SIG-M5 treated with dmso at 0.1 percent for 504 hours (cell line): ENCODE measurements around the gene CBX6.

Experiments used
- DNase-seq: peaks from one replicate; lab custom pipeline; 2025; ENCODE audit not compliant: unreplicated experiment; lab: John Stamatoyannopoulos, UW

CBX6 gene

GRCh38 chr22:38873469-38874411 is 1.7 kb upstream of the CBX6 start:
- DNase-seq, result no peak

DNA sequence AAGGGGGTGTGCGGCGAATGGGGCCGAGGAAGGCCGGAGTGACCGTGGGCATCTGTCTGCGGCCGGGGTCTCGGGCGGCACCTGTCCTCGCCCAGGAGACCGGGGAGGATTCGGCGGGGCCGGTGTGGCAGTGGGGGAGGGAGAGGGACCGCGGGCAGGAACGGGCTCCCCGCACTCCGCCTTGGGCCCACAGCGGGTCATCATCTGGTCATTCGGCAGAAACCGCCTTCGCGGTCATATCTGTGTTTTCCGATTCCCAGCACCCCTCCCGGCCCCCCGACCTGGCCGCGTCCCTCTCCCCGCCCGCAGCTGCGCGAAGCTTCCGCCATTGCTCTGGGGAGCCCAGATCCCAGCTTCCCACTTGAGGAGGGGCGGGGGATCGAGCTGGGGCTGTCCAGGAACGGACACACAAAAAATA is 824 bp upstream of the CBX6 start:
- DNase-seq, result no peak

DNA sequence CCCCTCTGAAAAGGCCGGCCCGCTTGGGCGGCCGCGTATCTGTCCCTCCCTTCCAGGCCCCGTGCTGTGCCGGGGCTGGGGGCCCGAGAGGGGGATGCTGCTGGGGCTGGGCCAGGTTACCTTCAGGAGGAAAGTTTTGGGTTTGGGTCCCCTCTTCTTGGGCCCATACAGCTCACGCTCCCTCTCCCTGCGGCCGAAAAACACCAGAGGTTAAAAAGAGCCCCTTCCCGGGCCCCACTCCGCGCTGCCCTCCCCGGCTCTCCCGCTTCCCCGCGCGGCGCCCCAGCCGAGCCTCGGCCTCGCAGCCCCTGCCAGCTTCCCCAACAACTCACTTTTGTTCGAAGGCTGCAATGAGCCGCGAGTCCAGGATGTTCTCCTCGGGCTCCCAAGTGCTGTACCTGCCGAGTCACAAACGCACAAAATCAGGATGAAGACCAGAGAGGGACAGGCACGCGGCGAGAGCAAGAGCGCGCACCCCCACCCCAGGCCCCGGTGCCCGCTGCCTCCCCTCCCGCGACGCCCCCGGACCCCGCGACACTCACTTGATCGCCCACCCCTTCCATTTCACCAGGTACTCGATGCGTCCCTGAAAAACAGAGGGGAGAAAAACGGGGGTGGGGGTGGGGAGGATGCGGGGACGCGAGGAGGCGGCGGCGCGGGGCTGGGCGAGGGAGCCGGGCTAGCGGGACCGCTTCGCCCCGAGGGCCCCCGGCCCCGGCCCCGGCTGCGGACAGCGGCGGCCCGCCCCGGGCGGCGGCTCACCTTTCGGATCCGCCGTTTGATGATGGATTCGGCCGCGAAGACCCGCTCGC is 450 bp downstream of the CBX6 start:
- DNase-seq, result no peak

DNA sequence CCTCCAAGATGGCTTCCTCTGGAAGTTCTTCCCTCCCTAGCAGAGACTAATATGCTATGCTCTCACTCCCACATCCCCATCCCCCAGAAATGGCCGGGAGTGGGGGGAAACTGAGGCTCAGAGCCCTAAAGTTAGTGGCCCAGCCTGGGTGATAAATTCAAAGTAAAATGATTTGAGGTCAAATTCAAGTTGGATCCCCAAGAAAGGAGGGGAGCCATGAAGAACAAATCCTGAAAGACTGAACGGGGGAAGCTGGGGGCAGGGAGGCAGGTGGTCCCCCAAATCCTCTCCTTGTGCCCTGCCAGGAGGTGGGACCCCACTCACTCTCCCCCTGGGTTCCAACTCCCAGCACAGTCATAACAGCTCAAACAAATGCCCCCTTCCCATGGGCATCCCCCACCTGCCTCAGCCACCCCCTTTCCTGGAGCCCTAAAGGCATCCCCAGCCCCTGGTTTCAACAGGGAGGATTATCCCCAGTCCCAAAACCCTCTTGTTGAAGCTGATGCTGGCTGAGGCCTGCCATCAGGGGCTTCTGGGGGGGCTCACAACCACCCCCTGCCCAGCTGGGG is 1.1 kb downstream of the CBX6 start:
- DNase-seq, result no peak

- peak; percentile 86 for DNase-seq
Measured at GRCh38 chr22:38870312-38870741, 1.7 kb downstream of the CBX6 start.

DNA sequence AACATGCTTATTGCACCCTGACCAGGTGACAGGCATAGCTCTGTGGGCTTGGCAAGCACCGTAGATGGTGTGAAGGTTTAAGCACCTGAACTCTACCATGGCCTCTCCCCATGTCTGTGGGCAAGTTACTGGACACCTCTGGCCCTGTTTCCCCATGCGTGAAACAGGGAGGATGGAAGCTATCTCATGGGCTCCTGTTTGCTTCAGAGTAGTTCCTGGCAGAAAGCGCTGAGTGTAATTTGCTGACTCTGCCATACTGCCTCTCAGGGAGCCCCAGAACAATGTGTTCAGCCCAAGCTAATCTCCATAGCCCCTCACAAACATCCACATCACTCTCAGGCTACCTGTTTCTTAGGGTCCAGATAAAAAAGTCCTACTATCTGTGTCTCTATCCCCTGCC is 2.4 kb downstream of the CBX6 start:
- no peak for DNase-seq

GRCh38 chr22:38868886-38869381 is 3.1 kb downstream of the CBX6 start:
- DNase-seq, result peak; percentile 40

GRCh38 chr22:38868286-38868721 is 3.7 kb downstream of the CBX6 start:
- no peak for DNase-seq

GRCh38 chr22:38867471-38868285 is 4.3 kb downstream of the CBX6 start:
- no peak for DNase-seq

GRCh38 chr22:38867124-38867455 is 4.9 kb downstream of the CBX6 start:
- DNase-seq, result no peak

GRCh38 chr22:38866399-38867123 is 5.5 kb downstream of the CBX6 start:
- no peak for DNase-seq

DNA sequence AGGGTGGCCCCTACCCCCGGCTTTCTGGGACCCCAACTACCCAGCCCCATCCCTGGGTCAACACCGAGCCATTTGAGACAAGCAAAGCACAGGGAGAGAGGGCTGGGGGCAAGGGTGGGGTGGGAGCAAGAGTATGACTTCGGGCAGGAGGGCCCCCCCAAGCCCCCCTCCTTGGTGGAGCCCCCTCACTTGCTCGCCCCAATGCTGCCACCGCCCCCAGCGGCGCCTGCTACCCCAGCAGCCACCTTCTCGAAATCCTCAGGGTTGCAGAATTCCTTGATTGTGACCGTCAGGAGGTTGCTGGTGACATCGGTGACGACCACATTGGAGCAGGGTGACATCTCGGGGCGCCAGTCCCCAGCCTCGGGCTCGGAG is 6.0 kb downstream of the CBX6 start:
- DNase-seq, result no peak

DNA sequence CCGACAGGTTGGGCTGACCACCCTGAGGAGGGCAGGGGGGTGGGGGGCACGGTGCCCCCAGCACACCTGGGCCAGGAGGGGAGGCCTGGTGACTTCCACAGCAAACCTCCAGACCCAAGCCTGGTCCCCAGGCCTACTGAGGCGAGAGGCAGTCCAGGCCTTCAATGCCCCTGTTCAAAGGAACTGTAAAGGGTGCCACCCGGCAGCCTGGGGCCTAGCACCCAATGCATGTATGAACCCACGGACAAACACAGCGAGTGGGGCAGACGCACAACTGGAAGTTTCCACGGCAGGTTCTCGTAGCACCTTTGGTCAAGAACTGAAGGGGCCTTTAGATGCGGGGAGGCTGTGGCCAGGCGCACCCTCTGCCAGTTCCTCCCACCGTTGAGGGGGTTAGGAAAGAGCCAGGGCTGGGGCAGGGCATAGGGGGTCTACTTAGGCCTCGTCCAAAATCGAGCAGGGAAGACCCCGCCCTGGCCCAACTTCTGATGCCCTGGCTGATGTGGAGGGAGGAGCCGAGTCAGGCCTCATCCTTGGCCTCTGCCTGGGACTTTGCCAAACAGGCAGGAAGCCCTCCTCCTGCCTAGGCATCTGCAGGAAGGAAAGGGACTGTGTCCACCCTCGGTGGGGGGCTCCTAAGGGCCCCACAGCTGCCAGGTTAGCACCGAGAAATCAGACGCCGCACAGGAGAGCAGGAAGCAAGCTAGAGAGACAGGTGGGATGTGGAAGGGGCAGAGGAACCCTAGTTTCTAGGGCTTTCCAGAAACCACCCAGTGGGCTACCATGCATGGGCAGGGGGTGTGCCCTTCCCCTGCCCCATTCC is 6.6 kb downstream of the CBX6 start:
- no peak for DNase-seq

DNA sequence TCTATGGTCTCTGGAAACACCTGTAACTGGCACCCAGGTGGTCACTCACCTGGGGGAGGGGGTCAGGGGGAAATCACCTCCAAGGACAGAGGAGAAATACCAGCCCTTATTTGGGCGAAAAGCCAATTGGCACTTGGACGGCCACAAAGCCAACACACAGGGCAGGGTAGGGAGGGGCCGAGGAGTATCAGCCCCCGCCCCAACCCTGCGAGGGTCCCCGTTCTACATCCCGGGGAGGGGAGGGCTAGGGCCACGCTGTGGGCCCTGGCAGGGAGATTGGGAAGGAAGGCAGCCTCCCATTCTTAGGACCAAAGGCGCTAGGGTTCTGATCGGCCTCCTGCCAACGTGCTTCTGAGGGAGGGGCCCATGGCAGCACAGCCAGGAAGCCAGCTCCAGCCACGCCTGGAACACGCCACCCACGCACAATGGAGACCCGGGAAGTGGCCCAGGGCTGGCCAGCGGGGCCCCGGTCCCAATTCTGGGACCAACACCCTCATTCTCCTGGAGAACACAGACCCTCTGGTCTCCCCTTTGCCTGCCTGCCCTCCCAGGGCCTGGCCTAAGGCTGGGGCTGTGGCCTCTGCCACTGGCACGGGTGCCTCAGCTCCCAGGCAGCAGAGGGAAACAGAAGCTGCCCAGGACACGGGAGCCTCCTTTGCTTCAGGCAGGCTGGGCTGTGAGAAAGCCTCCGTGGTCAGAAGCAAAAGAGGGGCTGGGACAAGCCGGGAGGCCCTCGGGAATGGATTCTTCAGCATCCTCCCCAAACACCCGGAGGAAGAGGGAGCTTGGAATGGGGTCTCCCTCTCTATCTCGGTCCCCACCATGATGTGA is 7.4 kb downstream of the CBX6 start:
- no peak for DNase-seq

GRCh38 chr22:38863531-38864131 is 8.4 kb downstream of the CBX6 start:
- no peak for DNase-seq

DNA sequence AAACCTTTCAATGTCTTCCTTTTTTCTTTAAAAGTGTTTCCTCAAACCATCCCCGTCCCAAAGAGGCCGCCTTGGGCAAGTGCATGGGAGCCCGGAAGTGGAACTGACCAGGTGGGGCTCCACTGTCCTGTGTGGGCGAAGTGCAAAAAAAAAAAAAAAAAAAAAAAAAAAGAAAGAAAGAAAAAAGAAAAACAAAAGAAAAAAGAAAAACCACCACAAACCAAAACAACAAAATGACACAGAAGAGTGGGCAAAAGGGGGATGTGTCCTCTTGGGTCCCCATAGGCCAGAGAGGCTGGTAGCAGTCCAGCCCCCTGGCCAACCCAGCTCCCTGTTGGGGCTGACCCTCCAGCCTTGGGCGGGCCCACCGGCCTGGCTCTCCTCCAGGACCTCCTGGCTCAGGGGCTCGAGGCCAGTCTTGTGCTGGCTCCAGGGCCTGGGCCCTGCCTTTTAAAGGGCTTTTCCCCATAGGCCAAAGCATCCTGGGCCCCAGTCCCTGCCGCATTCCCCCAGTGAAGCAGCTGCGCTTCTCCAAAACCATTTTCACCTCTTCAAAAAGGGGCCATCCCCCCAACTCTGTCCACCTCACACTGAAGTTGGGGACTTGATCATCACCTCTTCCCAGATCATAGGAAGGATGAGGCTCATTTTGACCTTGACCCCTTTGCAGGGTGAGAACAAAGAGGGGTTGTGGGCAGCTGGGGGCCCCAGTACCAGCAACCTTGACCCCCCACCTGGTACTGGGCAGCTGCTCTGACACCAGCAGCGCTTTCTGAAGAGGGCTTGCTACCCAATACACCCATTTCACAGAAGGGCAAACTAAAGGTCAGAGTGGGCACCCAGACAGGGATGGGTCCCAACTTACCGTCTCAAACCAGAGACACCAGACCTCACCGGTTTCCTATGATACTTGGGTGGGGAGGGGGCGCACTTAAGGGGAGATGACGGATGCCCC is 9.4 kb downstream of the CBX6 start:
- no peak for DNase-seq

- DNase-seq, result no peak
Measured at GRCh38 chr22:38861927-38862326, 10.1 kb downstream of the CBX6 start.
